HG03060 (cell line): ENCODE results near the gene TNFRSF13B.
"Not testable (repeated sequence)": the region's sequence is repeated elsewhere in the genome, so short reads cannot be mapped to it uniquely, and the experiment has no call there.

Experiments used
- ATAC-seq: cut with Tn5 transposase; IDR thresholded peaks from one replicate; pipeline ENCODE4 v1.9.1; 2021; ENCODE audit warnings: low read depth, moderate number of reproducible peaks; ENCODE audit not compliant: unreplicated experiment

TNFRSF13B gene

GRCh38 chr17:16987830-16988601 is 16.1 kb upstream of the TNFRSF13B start:
- ATAC-seq: peak; percentile 59

GRCh38 chr17:16987066-16987829 is 15.3 kb upstream of the TNFRSF13B start:
- ATAC-seq: no peak

- ATAC-seq: no peak
Observed at GRCh38 chr17:16986391-16986790, 14.5 kb upstream of the TNFRSF13B start.

GRCh38 chr17:16981928-16982327 is 10.0 kb upstream of the TNFRSF13B start:
- ATAC-seq: no peak

- peak; percentile 29 for ATAC-seq
Observed at GRCh38 chr17:16980813-16981731, 9.2 kb upstream of the TNFRSF13B start.

- no peak for ATAC-seq
Observed at GRCh38 chr17:16980061-16980460, 8.1 kb upstream of the TNFRSF13B start.

GRCh38 chr17:16979237-16979823 is 7.4 kb upstream of the TNFRSF13B start:
- not testable (repeated sequence) for ATAC-seq

GRCh38 chr17:16977932-16978331 is 6.0 kb upstream of the TNFRSF13B start:
- ATAC-seq: no peak

GRCh38 chr17:16976725-16977550 is 5.0 kb upstream of the TNFRSF13B start:
- no peak for ATAC-seq

GRCh38 chr17:16975744-16976625 is 4.1 kb upstream of the TNFRSF13B start:
- ATAC-seq: no peak

GRCh38 chr17:16975277-16975651 is 3.3 kb upstream of the TNFRSF13B start:
- no peak for ATAC-seq

GRCh38 chr17:16974569-16975276 is 2.8 kb upstream of the TNFRSF13B start:
- no peak for ATAC-seq

GRCh38 chr17:16973760-16974540 is 2.0 kb upstream of the TNFRSF13B start:
- ATAC-seq: peak; percentile 19

GRCh38 chr17:16973043-16973442 is 1.1 kb upstream of the TNFRSF13B start:
- not testable (repeated sequence) for ATAC-seq

- ATAC-seq: no peak
Observed at GRCh38 chr17:16972346-16972745, 428 bp upstream of the TNFRSF13B start.

- ATAC-seq: no peak
Observed at GRCh38 chr17:16969931-16970906, 1.7 kb downstream of the TNFRSF13B start.
